M059J (cell line): ENCODE results near the gene TMEM208. TPM values are rescaled to one million over a fixed set of nuclear protein-coding genes. Genes with fewer than 3 reads are reported as not detected.
A peak's percentile ranks its signal among the peaks of the same experiment; 100 is the strongest.

Source experiments
- DNase-seq: peaks from one replicate; pipeline ENCODE4 v3.0.0-alpha.2; 2012; ENCODE audit warnings: low read depth
- total RNA-seq: library from RNA; depleted of rRNA; stranded (reverse); fragments of >200 nt; shearing (Covaris generic); gene quantifications from 2 replicates; pipeline ENCODE4 v1.2.3, GENCODE V29; 2014; rRNA removed

TMEM208 gene
- total RNA-seq: 44.2 and 44.7 TPM in 2 replicates

- peak; percentile 99 for DNase-seq
Measured at GRCh38 chr16:67226804-67227566, at the start of gene TMEM208. Gene TMEM208, plus strand, starts transcription at chr16:67227130. Its CDS starts 89 bp downstream, at chr16:67227219.

- no peak for DNase-seq
Measured at GRCh38 chr16:67177743-67178699, 48.9 kb upstream of the TMEM208 start.

DNA sequence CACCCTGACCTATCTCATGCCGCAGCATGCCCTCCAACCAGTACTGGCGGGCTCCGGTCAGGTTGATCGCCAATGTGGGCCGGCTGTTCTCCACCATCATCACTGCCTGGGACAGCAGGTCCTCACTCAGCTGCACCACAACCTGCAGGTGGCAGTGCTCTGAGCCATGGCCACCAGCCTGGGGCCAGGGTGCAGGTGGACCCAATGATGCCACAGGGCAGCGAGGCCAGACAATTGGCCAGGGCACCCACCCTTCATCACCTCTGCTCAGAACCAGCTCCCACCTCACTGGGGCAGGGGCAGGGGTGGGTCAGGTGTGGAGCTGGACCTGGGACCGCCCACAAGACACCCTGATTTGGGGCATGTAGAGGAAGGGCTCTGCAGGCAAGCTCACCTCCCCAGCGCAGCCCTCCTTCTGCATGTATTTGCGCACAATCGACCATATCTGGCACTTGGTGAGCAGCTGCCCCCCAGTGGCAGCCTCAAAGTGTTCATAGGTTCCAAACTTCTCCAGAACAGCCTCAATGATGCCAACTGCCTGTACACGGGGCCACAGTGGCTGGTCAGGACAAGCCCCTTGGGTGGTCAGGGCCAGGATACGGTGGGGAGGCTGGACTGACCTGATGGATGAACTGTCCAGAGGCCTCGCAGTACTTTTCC, 47.4 kb upstream of the TMEM208 start:
- DNase-seq: no peak

DNA sequence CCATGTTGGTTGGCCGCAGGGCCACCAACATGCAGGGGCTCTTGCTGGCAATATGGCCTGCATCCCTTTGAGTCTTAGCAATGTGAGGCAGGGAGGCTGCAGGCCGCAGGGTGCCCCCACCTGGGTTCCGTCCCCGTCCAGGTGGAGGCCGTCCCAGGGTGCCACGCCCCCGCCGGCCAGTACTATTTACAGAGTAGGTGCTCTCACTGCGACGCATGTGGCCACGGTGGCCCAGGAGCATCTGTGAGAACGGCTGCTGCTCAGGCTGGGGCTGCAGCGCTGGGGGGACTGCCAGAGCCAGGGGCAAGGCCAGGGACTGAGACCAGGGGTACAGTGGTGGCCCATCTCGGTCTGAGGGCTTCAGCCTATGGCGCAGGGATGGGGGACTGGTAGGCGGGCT, 46.8 kb upstream of the TMEM208 start:
- no peak for DNase-seq

- DNase-seq: peak; percentile 89
Measured at GRCh38 chr16:67181346-67181745, 45.6 kb upstream of the TMEM208 start.

GRCh38 chr16:67182288-67182687, 44.6 kb upstream of the TMEM208 start:
- DNase-seq: no peak

DNA sequence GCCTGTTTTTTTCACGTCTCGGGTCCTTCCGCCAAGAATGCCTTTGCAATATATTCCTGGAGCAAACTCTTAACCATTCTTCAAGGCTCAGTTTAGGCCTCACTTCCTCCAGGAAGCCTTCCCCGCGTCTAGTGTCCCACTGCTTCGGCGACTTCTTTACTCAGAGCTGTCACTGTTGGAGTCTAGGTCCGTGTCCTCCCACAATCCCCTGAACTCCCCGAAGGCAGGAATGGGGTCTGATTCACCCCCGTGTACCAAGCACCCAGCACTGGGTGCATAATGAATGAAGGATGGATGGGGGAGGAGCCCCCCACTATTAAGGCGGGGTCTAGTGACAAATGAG, 43.7 kb upstream of the TMEM208 start:
- DNase-seq: no peak

DNA sequence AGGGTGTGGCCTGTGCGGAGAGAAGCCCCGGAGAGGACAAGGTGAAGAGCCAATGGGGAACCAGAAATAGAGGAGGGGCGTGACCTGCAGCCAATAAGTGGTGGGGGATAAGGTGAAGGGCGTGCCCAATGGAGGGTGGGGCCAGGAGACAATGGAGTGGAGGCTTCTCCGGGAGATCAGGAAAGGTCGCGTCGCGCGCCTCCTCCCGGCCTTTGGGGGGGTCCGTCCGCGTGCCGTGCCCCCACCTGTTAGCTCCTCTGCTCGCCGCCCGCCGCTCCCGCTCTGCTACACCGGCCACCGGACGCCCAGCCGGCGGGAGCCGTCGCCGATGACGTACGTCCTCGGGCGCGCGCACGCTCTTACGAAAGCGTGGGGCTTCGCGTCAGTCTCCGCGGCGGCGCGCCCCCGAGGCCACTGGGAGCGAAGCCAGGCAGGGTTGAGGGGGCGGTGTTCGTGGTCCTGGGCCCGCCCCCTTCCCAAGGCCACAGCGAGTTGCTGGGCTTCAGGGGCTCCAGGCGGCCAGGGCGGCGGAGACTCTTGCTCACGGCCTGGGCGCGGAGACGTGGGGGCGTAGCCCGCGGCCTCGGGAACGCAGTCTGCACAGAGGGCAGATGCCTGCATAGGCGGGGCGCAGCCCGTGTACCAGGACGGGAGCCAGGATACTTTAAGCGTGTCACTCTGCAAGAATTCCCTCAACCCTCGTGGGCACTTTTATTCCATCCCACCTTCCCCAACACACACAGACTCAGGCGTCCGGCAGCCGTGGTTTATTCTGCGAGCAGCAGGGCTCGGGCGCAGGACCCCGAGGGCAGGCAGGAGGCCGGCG, 43.1 kb upstream of the TMEM208 start, which contains the start of gene MATCAP1:
Gene MATCAP1 (minus strand): TSS at position 337 of the 826 bp plus-strand sequence. CDS start 3,353 bp downstream, outside the sequence.
- DNase-seq: peak; percentile 98

DNA sequence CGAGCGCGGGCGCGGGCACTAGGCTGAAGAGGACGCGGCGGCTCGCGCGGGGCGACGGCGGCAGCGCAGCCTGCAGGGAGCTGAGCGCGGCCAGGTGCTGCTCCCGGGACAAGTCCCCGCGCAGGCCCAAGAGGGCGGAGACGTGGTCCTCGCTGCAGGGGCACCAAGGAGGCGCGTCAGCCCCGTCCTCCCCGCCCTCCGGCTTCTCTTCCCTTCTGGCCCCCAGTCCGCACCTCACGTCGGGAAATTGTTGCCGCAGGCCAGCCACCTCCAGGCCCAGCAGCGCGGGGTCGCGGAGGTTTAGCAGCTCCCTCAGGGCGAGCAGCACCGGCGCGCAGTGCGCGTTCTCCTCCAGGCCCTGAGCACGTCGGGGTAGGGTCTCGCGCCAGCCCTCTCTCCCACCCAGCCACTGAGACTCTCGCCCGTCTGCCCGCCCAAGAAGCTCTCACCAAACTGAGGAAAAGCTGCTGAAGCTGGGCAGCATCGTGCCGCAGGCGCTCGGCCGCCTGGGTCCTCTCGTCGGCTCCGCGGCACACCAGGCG, 42.4 kb upstream of the TMEM208 start:
- no peak for DNase-seq

- peak; percentile 92 for DNase-seq
Measured at GRCh38 chr16:67184995-67185650, 41.8 kb upstream of the TMEM208 start.

- DNase-seq: no peak
Measured at GRCh38 chr16:67185651-67186134, 41.2 kb upstream of the TMEM208 start.

GRCh38 chr16:67186550-67186950, 40.4 kb upstream of the TMEM208 start:
- peak; percentile 91 for DNase-seq

GRCh38 chr16:67187175-67187890, 39.6 kb upstream of the TMEM208 start:
- DNase-seq: no peak

GRCh38 chr16:67188323-67188722, 38.6 kb upstream of the TMEM208 start:
- DNase-seq: no peak

GRCh38 chr16:67188798-67189197, 38.1 kb upstream of the TMEM208 start:
- DNase-seq: no peak

GRCh38 chr16:67190041-67190440, 36.9 kb upstream of the TMEM208 start, which contains the start of gene EXOC3L1:
Gene EXOC3L1, minus strand, starts transcription at chr16:67190136. Its CDS starts 460 bp downstream, at chr16:67189676.
- no peak for DNase-seq

GRCh38 chr16:67190448-67191399, 36.2 kb upstream of the TMEM208 start:
- peak; percentile 58 for DNase-seq

DNA sequence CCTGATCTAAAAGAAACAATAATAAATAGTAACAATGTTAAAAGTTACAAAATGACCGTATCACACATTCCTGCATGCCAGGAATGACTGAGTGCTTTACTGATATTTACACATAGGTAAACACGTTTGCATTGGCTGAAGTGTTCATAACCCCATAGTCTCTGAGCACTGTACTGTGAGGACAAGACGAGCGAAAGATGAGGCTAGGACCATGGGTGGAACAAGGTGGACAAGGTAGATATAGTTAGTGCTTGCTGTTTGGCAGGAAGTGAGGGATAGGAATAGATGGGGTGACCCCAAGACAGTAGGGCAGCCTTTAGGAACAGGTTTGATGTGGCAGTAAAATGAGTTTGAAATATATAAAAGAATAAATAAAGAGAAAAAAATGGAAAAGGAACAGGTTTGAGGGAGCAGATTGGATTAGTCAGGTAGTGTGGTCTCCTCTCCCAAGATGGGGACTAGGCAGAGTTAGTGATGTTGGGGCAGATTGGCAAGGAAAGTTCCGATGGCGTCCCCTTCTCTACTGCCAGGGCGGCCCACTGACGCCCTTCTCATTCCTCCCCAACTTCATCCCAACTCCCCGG, 35.4 kb upstream of the TMEM208 start:
- no peak for DNase-seq
